GM19468 (cell line): ENCODE measurements around the gene LRRC1.
A peak's percentile ranks its signal among the peaks of the same experiment; 100 is the strongest.

Source experiments
- ATAC-seq: cut with Tn5 transposase; IDR thresholded peaks from one replicate; pipeline ENCODE4 v1.9.1; 2021; ENCODE audit warnings: mild to moderate bottlenecking, moderate library complexity, moderate number of reproducible peaks; ENCODE audit not compliant: unreplicated experiment; ENCODE audit errors: extremely low read depth

LRRC1 gene

DNA sequence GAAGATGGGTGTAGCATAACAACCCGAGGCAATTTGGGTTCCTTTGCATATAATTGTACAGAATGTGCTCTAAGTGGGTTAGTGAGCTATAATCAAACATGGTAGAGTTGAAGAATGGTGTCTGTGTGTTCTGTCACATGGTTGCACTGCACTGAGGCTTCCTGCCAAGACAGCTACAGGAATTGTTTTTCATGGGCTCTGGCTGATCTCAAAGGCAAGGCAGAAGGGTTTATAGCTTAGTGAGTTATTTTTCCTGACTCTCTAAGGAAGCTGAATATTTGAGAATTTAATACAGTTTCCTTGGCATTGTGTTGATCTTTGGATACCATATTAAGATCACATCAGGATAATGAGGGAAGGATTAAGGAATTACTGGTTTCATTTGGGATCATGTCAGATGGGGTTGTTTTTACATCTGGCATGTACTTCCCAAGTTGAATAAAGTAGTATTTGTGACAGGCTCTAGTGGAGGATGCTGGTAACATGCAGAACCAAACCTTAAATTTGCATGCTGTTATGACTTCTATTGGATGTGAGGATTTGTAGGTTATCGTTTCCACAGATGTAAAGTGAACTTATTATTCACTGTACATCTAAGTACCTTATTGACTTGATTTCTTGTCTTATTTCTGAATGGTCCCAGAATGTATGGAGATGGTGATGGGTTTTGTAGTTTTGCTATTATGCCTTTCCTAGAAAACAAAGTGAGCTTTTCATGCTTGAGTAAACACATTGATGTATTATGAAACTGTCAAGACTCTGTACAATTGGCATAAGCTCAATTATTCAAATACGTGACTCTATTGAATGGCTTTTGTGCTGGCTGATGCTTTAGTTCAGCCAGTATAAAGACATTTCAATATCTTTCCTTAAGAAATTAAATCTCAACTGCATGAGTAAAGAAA lies 43.3 kb downstream of the LRRC1 start:
- peak; percentile 58 for ATAC-seq

DNA sequence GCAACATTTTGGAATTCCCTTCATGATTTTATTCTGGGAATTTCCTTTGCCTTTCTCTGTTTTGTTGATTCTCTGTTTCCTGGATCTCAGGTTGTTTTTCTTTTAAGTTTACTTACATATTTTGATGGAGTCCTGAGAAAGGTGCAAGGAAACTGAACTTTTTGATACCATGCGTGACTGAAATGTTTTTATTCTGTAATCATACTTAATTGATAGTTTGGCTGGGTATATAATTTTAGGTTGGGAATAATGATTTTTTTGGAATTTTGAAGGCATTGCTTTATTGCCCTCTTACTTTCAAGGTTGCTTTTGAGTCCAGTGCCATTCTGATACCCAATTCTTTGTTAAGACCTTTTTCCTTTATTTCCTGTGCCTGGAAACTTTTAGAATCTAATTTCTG lies 45.2 kb downstream of the LRRC1 start:
- ATAC-seq = no peak

DNA sequence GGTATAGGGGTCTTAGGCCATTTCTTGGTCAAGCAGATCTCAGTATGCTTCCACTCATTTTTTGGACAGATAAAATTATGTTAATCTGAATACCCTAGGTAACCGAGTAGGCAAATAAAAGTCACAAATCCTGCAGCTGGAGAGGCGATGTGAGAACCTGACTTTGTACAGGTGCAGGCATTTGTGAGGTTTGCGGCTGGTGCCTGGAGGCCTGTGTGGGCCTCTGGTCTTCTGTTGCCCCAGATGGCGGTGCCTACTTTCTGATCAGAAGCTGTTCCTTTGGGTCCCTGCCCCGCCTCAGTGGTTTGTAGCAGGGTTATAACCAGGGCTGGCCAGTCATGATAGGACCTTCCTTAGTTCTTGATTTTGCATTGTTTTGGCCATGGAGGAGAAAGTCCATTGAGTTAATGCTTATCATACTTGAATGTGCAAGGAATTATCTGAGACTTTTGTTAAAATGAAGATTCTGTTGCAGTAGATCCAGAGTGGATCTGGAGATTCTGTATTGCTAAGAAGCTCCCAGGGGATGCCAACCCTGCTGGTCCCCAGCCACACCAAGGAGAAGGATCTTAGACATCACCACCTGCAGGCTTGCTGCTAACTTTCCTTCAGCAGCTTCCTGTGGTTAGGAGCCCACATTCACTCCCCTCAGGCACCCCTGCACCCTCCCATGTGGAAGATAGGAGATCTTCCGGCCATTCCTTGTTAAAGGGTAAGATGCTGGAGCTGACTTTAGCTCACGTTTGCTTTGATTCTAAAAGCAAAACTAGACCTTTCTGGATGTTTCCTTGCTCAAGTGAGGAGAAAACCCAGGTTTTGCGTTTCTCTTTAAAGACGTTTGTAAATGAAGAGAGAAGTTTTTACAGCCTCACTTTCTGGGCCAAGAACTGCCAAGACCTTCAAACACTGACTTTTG lies 50.7 kb downstream of the LRRC1 start:
- ATAC-seq = no peak

DNA sequence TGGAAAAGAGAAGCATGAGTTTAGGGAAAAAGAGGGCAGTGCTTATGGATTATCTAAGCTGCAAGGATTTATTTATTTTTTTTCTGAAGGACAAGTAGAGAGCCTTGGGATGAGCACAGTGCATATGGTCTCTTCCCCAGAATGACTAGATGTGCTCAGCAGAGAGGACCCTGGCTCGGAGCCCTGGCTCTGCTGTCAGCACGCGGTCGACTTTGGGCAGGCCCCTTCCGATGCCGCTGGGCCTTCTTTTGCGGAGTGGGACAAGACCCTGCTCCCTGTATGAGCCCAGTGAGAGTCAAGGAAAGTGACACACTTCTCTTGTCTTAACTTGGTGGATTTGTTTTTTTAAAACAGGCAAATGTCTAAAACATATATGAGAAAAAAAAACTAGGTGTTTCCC lies 51.4 kb downstream of the LRRC1 start:
- ATAC-seq = no peak

DNA sequence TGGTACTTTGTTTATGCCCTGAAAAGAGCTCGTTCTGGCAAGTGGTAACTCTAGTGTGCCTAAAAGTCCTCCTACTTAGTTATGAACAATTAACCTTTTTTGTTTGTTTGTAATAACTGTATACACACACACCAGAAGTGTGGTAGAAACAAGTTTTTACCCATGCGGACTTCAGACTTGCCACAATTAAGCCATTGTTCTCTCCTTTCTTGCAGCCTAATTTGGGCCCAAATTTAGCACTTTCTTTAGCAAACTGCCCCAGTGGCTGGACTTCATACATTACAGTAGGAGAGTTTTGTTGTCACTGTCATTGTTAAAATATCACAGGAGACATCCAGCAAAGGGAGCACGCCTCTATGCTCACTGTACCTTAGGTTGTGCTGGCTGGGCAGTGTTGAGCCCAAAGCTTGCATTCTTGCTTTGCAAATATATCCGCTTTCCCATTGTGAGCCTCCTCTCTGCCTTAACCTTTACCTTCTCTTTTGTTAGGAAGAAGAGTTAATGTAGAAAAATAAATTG lies 53.0 kb downstream of the LRRC1 start:
- no peak for ATAC-seq

DNA sequence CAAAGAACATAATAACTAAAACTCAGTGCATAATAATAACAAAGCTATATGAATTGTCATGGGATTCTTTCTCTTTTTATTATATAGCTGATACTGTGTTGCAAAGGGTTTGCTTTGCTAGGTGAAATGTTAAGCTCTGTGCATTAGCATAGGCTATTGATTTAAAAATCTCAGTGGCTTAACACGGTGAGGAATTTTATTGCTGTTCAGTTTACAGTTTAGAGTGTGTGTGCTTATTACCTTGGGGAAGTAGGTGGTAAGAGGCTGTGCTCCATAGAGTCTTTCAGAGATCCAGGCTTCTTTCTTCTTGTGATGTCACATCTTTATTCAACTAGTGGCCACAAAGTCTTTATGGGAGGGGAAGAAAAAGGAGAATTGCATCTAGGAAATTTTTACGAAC lies 55.7 kb downstream of the LRRC1 start:
- ATAC-seq = no peak

DNA sequence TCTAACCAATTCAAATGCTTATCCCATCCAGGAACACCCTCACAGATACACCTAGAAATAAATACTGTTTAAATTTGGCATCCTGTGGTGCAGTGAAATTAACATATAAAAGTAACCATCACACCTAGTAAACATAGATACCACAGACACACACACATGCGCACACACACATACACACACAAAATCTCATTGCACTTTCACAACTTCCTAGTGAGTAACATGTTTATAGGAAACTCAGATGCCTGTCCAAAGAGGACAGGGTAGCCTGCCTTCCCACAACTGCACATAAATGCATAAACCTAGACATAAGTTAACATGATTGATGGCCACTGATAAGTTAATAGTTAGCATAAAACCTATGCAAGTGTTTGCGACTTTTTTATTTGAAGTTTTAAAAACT lies 56.8 kb downstream of the LRRC1 start:
- ATAC-seq = no peak

DNA sequence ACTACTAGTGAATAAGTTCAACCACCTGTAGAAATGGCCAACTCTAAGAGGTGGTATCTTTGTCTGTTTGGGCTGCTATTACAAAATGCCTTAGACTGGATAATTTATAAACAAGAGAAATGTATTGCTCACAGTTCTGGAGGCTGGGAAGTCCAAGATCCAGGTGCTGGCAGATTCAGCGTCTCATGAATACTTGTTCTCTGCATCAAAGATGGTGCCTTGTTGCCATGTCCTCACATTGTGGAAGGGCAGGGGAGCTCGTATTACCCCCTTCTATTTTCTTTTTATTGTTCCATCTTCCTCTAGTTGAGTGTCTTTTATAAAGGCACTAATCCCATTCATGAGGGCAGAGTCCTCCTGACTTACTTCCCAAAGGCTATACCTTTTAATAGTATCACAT lies 58.0 kb downstream of the LRRC1 start:
- no peak for ATAC-seq

DNA sequence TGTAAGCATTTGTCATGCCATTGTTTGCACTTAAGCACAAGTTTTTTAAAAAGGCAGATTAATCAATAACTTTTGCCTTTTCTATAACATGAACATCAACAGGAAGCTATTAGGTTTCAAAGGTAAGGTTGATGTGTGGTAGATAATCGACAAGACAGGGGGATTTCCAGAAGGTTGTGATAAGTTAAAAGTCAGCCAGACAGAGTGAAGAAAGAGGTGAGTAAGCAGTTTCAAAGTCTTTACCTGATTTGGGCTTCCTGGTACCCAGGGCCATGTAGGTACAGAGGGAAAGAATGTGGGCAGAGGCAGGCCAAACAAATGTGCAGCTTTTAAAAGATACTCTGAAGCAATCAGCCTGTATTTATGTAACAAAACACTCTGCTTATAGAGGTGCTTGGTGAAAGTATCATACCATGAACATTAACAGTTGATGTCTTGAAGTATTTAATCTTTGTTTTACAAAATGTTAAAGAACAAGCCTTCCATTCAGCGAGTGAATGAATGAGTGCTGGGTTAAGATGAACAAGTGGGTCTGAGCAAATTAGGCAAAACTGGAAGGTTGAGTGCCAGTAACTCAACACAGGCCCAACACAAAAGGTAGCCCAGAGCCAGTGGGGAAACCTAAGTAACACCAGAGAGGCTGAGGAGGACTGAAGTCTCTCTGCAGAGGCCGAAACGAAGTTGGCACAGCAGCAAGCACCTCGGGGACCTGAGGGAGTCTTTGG lies 60.2 kb downstream of the LRRC1 start:
- peak; percentile 94 for ATAC-seq

DNA sequence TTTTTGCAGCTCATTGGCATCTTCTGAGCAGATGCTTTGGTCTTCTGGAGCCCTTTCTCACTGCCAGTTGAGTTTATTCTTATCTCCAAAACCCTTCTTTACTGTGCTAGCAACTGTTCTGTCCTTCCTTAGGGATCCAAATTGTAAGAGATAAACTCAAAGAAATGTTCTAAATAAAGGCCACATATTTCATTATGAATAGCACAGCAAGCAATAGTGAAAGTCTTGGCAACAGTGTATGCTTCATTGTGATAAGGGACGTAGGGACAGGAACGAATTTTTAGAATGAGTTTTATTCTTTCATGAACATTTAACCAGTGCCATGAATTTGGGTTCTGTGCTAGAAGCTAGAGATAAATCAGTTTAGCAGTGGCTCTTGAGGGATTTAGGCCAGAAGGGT lies 61.1 kb downstream of the LRRC1 start:
- no peak for ATAC-seq

DNA sequence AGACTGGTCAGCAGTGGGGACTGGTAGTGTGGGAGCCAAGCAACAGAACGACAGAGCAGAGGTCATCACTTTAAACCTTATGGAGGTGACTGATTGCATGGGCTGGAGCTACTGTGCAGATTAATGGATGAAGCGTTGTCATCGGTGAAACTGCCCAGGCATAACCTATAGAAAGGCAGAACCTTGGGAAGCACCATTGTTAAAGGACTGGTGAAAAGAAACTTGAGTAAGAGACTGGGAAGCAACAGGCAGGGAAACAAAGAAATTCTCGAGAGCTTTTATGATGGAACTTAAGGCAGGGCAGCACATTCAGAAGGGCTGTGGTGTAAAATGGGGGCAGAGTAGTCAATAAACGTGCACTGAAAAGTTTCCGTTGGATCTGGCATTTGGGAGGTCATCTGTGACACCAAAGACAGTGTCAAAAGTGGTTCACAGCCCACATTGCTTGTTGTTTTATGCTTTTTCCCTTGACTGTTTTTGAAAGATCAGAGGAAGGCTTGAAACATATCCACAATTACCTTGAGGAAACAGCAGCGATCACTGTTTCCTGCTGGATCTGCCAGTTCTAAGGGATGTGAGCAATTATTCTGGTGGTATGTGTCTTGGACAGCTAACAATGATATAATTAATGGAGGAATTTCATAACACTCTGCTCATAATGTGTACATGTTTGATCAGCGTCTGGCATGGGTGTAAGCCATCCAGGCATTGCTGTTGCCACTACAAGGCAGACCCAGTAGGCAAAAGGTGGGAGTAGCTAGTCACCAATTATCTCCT lies 62.7 kb downstream of the LRRC1 start:
- no peak for ATAC-seq

DNA sequence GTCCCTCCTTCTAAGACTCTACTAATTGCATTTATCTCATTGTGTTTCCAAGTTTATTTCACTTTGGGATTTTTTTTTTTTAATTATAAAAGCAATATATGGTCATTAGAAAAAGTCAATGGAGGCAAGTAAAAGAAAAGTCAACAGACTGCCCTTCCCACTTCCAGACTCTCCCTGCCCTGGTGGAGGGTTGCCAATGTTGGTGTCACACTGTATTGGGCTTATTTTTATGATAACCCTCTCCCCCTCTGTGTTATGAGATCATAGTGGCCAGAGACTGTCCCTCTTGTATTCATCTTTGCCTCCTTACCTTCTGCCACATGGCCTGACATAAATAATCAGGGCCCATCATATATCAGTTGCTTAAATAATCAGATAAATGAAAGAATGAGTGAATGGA lies 63.4 kb downstream of the LRRC1 start:
- ATAC-seq = no peak

DNA sequence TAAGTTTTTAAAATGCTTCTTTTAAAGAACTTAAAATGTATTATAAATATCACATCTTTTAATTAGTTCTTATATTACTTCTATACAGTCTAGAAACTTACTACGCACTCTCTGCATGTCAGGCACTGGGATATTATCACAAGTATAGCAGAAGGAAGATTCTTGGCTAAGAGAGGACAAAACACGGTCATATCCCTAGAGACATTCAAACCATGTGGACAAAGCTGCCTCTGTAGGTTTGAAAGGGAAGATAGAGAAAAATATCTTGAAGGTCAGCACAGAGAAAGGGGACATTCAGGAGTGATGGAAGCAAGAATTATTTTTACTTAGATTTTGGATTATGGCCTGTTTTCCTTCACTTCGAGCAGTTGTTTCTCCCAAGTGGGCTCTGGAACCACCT lies 64.1 kb downstream of the LRRC1 start:
- no peak for ATAC-seq

DNA sequence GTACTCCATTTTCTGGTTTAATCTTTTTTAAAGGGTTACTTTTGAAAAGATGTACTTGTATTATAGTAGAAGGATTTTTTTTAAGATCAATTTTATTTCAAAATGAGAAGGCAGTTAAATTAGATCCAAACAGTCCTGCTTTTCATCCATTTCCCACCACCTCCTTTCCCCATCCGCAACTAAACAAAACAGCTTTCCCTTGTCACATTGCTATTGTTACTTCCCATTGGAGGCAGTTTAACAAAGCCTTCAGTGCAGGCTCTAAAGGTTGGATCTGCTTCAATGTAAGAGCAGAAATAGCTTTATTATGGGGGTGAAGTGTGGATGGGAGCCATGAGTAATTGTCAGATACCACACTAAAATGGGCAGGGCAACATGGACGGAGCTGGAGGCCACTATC lies 65.7 kb downstream of the LRRC1 start:
- ATAC-seq = no peak

DNA sequence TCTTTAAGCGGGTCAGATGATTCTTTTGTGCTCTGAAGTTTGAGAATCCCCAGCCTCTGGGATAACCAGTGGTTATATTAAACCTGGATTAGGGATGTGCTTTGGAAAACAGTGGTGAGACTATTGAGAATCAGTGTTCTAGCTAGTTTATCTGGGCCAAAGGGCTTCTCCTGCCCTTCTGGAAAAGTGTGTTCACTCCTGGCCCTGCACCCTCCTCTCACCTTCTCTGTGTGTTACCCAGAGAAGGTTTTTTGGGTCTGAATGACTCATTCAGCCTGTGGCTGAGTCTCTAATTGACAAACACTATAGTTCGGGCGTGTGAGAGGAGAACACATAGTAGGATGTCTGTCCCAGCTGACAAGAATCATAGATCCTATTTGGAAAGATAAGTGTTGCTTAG lies 66.7 kb downstream of the LRRC1 start:
- ATAC-seq = no peak

DNA sequence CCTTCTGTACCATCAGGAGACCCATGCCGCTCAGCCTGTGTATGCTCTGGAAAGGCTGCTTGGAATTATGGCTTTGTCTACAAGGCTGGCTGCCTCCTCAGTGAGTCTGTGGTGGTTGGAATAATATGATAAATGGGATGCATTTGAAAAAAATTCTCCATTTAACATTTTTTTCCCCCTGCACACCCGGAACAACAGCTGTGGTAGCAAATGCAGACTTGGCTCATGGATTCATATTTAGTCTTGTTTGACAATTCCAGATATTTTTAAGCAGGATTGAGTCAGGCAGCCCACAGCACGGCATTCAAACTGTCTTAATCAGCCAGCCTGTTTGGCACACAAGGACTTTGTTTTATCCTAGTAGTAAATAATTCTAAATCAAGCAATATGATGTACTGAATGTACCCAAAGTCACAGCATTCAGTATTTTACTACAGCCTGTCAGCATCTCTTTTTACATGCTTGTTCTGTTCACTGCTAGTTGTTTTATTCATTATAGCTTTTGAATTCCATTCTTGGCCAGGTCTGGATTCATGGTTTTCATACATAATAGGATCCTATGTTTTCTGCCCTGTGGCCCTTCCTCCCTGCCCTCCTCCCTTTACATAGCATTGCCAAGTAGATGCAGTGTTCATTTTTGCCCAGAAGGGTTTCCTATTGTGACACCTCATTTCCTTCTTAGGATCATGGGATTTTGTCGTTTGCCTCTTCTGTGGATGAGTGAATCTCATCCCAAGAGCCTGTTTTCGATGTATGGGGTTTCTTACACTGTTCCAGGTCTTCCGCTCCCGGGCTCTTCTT lies 68.1 kb downstream of the LRRC1 start:
- no peak for ATAC-seq

DNA sequence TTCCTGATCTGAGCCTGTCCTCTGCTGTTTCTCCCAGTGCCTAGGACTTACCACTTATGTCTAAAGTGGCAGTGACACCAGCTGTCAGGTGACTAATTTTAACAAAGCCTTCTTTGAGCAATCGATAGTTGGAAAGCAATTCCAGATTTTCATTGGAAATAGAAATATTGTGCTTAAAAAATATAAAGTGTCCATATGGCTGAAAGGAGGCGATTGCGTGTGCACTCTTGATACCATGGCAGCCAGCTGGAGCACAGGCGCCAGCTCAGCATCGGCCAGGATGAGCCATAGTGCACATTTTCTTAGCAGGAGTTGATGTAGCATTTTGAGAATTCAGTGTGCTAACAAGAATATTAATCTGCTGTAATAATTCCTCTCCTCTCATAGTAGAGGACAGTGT lies 70.0 kb downstream of the LRRC1 start:
- no peak for ATAC-seq

DNA sequence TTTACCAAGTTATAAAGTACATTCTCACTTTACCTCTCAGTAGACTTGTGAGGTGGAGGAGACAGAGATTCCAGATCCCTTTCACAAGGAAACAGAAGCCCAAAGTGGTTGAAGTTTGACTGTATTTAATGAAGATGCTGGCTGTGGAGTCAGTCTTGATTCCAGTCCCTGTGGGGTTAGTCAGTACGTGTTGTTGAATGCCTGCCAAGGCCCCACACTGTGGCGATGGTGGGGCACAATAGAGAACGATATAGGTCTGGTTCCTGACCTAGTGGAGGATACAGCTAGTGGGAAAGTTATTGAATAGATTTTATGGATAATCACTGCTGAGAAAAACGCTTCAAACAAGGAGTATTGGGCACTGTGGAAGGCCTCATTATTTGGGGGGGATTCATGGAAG lies 71.4 kb downstream of the LRRC1 start:
- no peak for ATAC-seq

DNA sequence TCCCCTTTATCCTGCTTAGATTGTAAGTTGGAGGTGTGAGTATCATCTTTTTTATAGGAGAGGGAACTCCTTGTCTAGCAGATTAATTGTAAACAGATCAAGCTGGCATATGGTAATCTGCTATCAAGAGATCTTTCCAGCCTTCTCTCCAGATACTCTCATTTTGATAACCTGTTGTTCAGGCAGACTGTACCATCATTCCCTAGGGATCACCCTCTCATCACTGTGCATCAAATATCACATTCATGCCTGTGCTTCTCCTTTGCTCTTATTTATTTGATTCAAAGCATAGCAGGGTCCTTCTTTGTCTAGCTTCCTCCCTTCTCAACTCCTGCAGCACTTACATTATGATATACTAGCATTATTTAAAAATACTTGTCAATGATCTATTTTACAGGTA lies 73.8 kb downstream of the LRRC1 start:
- no peak for ATAC-seq
